Duodenal mucosa (tissue), 2 donors: ENCODE measurements around the gene ANKRD53.
A peak's percentile ranks its signal among the peaks of the same experiment; 100 is the strongest.

Experiments
- H3K27ac ChIP-seq: one replicate; pipeline ENCODE4 v1.7.0; 2013; ENCODE audit warnings: low read depth, low read length
- H3K27me3 ChIP-seq, 2 donors: one replicate each; pipeline ENCODE4 v1.7.0; 2013; ENCODE audit warnings: low read length in 2 of 2, control low read depth in 1 of 2; ENCODE audit not compliant: insufficient read depth in 2 of 2, control insufficient read depth in 1 of 2
- H3K36me3 ChIP-seq, 2 donors: one replicate each; pipeline ENCODE4 v1.7.0; 2013; ENCODE audit warnings: low read length in 2 of 2, control low read depth in 1 of 2; ENCODE audit not compliant: insufficient read depth in 2 of 2, control insufficient read depth in 1 of 2
- H3K4me1 ChIP-seq, 2 donors: one replicate each; pipeline ENCODE4 v1.7.0; 2013; ENCODE audit warnings: low read length in 2 of 2, control low read depth in 1 of 2; ENCODE audit not compliant: insufficient read depth in 2 of 2, control insufficient read depth in 1 of 2
- H3K4me3 ChIP-seq, 2 donors: one replicate each; pipeline ENCODE4 v1.7.0; 2013; ENCODE audit warnings: low read length in 2 of 2, low read depth in 1 of 2
- H3K9ac ChIP-seq, 2 donors: one replicate each; pipeline ENCODE4 v1.7.0; 2013; ENCODE audit warnings: low read length in 2 of 2, low read depth in 1 of 2
- H3K9me3 ChIP-seq, 2 donors: one replicate each; pipeline ENCODE4 v1.7.0; 2013; ENCODE audit warnings: low read length in 2 of 2, control low read depth in 1 of 2; ENCODE audit not compliant: control insufficient read depth in 1 of 2

ANKRD53 gene

DNA sequence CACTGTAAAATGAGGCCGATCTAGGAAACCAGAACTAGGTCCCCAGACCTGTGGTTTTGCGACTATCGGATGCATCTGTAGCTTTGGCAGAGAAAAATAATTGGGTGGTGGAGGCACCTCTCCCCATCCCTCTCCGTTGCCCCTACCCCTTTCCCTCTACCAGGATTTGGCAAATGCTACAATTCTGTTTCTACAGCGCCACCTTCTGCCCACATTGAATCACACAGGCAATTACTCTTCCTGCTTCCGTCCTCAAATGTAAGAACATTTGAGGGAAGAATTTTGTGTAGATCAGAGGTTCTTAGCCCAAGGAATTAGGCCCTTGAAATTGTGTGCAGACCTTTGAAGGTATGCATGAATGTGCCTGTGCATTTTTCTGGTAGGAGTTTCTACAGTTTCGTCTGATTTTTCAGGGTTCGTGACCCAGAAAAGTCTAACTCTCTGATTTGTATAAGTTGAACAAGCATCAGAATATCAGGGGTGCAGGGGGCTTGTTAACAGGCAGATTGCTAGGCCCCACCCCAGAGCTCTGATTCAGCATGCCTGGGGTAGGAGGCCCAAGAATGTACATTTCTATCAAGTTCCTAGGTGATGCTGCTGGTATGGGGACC, 31.5 kb upstream of the ANKRD53 start:
- H3K9me3 ChIP-seq = no peaks in the 10 kb centered on the region
- H3K4me3 ChIP-seq = no peak overlapping the region
- peaks cover 2 to 3% of the 10 kb centered on the region in 2 donors for H3K4me1 ChIP-seq
- peaks cover 16 to 21% of the 10 kb centered on the region in 2 donors for H3K27me3 ChIP-seq
- H3K27ac ChIP-seq = no peak overlapping the region
- no peak overlapping the region for H3K9ac ChIP-seq
- no peaks in the 10 kb centered on the region for H3K36me3 ChIP-seq

DNA sequence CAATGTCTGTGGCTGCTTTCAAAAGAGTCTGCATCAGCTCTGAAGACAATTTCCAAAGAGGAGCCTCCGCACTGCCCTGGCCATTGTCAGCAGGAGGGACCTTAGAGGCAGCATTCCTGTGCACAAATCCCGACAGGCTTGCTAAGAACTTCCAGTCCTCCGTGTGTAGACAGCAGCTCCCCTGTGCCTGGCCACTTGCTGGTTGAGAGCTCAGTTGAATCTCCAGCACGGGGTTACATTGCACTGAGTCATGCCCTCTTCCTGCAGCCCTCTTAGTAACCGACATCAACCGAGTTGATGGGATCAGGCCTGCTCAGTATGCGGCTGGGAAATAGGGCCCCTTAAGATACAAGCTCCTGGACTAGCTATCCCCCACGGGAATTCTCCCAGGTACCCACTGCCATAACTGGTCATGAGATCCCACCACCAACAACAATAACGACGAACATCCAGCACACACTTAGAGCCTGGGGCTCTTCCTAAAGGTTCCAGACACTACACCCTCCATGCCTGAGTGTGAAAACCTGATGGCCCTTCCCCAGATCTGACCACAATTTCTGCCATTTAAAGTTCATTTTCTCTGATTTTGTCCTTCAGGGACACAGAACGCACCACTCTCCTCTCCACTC, 30.8 kb upstream of the ANKRD53 start:
- Histone ChIP-seq H3K27ac (no peak overlapping the region), H3K9ac (no peak overlapping the region), H3K27me3 (peaks cover 16 to 21% of the 10 kb centered on the region in 2 donors), H3K4me3 (no peak overlapping the region), H3K36me3 (no peaks in the 10 kb centered on the region), H3K4me1 (peaks cover 2 to 3% of the 10 kb centered on the region in 2 donors), H3K9me3 (no peaks in the 10 kb centered on the region)

DNA sequence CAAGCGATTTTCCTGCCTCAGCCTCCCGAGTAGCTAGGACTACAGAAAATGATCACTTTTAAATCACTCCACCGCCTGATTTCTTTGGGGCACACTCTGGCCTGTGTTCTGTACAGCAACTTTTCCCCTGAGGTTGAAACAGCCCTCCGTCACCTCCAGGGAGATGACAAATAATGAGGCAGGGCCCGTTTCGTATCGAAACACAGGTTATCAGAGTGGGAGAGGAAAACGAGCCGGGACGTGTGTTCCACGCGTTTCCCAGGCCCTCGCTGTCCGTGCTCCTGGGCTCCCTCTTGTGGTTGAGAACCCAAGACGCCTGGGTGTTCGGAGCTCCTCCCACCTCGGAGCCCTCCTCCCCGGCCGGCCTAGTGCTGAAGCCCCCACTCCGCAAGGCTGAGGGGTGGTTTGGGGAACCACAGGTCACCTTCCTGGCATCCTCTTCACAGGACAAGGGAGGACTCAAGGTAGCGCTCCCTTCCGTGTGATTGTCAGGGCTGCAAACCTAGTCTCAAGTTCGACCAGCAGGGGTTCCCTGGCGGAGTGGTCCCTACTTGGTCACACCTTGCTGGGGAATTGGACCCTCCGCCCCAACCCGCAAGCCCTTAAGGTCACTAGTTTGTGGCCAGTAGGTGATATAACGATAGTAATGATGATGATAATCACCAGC, 30.0 kb upstream of the ANKRD53 start:
- H3K27me3 ChIP-seq = peaks cover 16 to 21% of the 10 kb centered on the region in 2 donors
- no peaks in the 10 kb centered on the region for H3K9me3 ChIP-seq
- peak overlapping the region; percentile 47 to 61 for H3K4me3 ChIP-seq
- peak overlapping the region in 1 of 2 donors; percentile 39 for H3K9ac ChIP-seq
- no peaks in the 10 kb centered on the region for H3K36me3 ChIP-seq
- no peak overlapping the region for H3K27ac ChIP-seq
- peaks cover 2 to 3% of the 10 kb centered on the region in 2 donors for H3K4me1 ChIP-seq

DNA sequence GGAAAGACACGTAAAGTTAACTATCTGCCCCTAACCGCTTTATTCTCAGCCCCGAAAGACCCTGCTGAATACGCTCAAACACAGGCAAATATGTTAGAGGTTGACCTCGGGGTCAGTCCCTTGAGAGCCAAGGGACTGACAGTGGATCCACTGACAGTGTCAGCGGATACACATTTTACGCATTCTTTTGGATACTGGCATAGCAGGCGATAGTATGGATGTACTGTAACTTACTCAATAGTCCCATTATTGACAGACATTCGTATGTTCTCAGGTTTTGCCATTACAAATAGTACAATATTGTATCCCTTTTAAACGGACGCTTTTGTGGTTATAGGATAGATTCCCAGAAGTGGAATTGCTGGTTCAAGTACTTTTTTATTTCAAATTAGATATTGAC, 29.3 kb upstream of the ANKRD53 start:
- H3K36me3 ChIP-seq = no peaks in the 10 kb centered on the region
- no peak overlapping the region for H3K9ac ChIP-seq
- no peaks in the 10 kb centered on the region for H3K9me3 ChIP-seq
- H3K27me3 ChIP-seq = peaks cover 16 to 21% of the 10 kb centered on the region in 2 donors
- no peak overlapping the region for H3K27ac ChIP-seq
- peaks cover 2 to 3% of the 10 kb centered on the region in 2 donors for H3K4me1 ChIP-seq
- no peak overlapping the region for H3K4me3 ChIP-seq

DNA sequence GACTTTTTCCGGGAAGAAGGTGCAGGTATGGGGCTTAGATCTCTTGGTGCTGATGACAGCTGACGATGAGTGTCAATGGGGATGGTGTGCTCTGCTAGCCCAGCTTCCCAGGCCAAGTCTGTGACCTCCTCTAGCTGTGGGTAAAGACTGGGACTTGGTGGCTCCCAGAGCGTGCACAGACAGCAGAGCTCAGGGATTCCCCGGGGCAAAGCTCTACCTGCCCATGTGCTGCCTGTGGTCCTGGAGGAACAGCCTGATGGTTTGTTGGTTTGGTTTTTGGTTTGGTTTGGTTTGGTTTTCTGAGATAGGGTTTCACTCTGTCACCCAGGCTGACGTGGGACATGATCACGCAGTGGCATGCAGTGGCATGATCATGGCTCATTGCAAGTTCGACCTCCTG, 23.5 kb upstream of the ANKRD53 start:
- no peaks in the 10 kb centered on the region for H3K9me3 ChIP-seq
- H3K4me1 ChIP-seq = peaks cover 4 to 10% of the 10 kb centered on the region in 2 donors
- no peak overlapping the region for H3K27ac ChIP-seq
- no peak overlapping the region for H3K4me3 ChIP-seq
- no peak overlapping the region for H3K9ac ChIP-seq
- H3K36me3 ChIP-seq = no peaks in the 10 kb centered on the region
- peaks cover 5 to 8% of the 10 kb centered on the region in 2 donors for H3K27me3 ChIP-seq

DNA sequence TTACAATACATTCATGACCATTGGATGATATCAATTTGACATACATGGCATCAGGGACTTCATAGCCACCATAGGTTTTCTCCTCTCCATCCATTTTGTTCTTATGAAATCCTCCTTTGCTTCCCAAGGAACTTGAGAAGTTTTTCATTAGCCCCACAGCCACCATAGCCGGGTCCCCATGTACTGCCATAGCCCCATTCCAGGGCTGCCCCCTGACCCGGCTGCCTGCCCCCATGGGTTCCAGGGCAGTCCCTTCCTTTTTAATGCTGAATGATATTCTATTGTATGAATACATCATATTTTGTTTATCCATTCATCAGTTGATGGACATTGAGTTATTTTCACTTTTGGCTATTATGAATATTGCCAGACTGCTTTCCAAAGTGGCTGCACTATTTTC, 22.3 kb upstream of the ANKRD53 start:
- H3K27me3 ChIP-seq = peaks cover 5 to 8% of the 10 kb centered on the region in 2 donors
- H3K27ac ChIP-seq = no peak overlapping the region
- no peaks in the 10 kb centered on the region for H3K36me3 ChIP-seq
- H3K4me1 ChIP-seq = peaks cover 4 to 10% of the 10 kb centered on the region in 2 donors
- H3K4me3 ChIP-seq = no peak overlapping the region
- H3K9ac ChIP-seq = no peak overlapping the region
- no peaks in the 10 kb centered on the region for H3K9me3 ChIP-seq

DNA sequence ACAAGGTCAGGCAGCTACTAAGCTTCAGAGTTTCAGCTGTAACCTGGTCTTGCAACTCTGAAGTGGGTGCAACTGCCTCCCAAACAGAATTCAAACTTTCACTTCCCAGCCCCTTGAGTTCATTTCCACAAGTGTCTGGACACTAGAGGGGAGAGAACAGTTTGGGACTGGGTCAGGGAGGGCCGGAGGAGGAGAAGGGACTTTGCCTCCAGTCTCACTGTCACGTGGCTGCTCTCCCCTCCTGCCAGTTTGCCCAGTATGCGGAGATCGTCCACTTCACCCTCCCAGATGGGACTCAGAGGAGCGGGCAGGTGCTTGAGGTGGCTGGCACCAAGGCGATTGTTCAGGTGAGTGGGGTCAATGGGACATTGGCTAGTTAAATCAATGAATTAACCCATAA, 20.6 kb upstream of the ANKRD53 start:
- no peak overlapping the region for H3K4me3 ChIP-seq
- H3K27ac ChIP-seq = no peak overlapping the region
- H3K4me1 ChIP-seq = peaks cover 4 to 10% of the 10 kb centered on the region in 2 donors
- no peaks in the 10 kb centered on the region for H3K9me3 ChIP-seq
- H3K27me3 ChIP-seq = peaks cover 8 to 12% of the 10 kb centered on the region in 2 donors
- no peak overlapping the region for H3K9ac ChIP-seq
- no peaks in the 10 kb centered on the region for H3K36me3 ChIP-seq

DNA sequence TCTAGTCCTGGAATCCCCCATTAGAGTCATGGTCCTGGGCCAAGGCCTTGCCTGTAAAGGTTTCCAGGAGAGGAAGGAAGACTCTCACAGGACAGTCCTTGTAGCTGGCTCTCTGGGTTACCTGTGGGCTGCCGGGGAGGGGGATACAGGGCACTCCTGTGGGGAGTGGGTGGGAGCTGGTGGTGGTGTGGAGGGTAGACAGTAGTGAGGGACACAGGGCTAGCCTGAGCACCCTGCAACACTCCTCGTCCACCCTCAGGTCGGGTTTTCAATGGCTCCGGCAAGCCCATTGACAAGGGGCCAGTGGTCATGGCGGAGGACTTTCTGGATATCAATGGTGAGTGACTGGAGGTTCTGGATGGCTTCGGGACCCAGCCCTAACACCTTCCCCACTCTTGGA, 19.7 kb upstream of the ANKRD53 start:
- Histone ChIP-seq H3K4me1 (peaks cover 4 to 10% of the 10 kb centered on the region in 2 donors), H3K9me3 (no peaks in the 10 kb centered on the region), H3K9ac (no peak overlapping the region), H3K27me3 (peaks cover 12% of the 10 kb centered on the region in 2 donors), H3K36me3 (no peaks in the 10 kb centered on the region), H3K4me3 (no peak overlapping the region), H3K27ac (no peak overlapping the region)

DNA sequence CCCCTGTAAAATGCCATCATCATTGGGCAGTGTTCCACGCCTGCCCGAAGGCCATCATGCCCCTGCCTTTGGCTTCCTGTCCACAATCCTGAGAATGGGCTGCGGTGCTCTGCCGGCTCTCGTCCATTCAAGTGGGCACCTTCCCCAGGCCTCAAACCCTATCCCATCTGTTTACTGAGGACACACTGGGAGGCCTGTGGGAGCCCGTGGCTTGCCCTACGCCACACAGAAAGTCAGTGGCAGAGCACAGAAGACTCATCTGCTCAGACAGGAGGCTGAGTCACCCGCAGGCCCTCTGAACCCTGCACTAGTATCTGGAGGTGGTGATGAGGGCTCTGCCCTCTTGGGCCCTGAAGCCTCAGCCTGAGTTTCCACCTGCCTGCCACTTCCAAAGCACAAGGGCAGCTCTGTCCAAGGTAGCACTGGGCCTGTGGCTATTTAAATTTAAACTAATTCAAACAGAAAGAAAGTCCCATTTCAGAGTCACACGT, 19.1 kb upstream of the ANKRD53 start:
- Histone ChIP-seq H3K9ac (no peak overlapping the region), H3K9me3 (no peaks in the 10 kb centered on the region), H3K36me3 (no peaks in the 10 kb centered on the region), H3K27ac (no peak overlapping the region), H3K4me3 (no peak overlapping the region), H3K4me1 (peaks cover 4 to 10% of the 10 kb centered on the region in 2 donors), H3K27me3 (peaks cover 12 to 15% of the 10 kb centered on the region in 2 donors)
